OCI-LY1 (cell line): Measurements from ENCODE around the gene ATG2A.

Experiments used
- H2AFZ ChIP-seq: fragments of 200-600 bp; sonication (generic), shearing (Covaris generic); 2 replicates; pipeline ENCODE4 v1.6.0; 2014; ENCODE audit warnings: antibody characterized with exemption, mild to moderate bottlenecking, low read length
- H3F3A ChIP-seq: fragments of 200-600 bp; sonication (generic), shearing (Covaris generic); 2 replicates; pipeline ENCODE4 v1.6.0; 2014; ENCODE audit warnings: mild to moderate bottlenecking, antibody characterized with exemption, low read length, moderate library complexity; ENCODE audit not compliant: insufficient read depth
- H3K27ac ChIP-seq: fragments of 200-600 bp; sonication (generic); 2 replicates; pipeline ENCODE4 v1.5.1; 2014; ENCODE audit warnings: low read length, mixed run types, mild to moderate bottlenecking, low read depth; ENCODE audit not compliant: poor library complexity, severe bottlenecking
- H3K27me3 ChIP-seq: fragments of 200-600 bp; sonication (generic); 2 replicates; pipeline ENCODE4 v1.6.0; 2014; ENCODE audit warnings: antibody characterized with exemption, mild to moderate bottlenecking, low read length, moderate library complexity; ENCODE audit not compliant: insufficient read depth
- H3K36me3 ChIP-seq: fragments of 200-600 bp; sonication (generic); 2 replicates; pipeline ENCODE4 v1.6.1; 2014; ENCODE audit warnings: mild to moderate bottlenecking, antibody characterized with exemption, low read length, moderate library complexity, mixed read lengths; ENCODE audit not compliant: insufficient read depth
- H3K4me1 ChIP-seq: fragments of 200-600 bp; sonication (generic); 2 replicates; pipeline ENCODE4 v1.5.1; 2014; ENCODE audit warnings: mild to moderate bottlenecking, low read length, moderate library complexity; ENCODE audit not compliant: insufficient read depth, severe bottlenecking
- H3K4me2 ChIP-seq: fragments of 200-600 bp; sonication (generic), shearing (Covaris generic); 2 replicates; pipeline ENCODE4 v1.6.1; 2014; ENCODE audit warnings: low read length
- H3K4me3 ChIP-seq: fragments of 200-600 bp; sonication (generic); 2 replicates; pipeline ENCODE4 v1.5.1; 2014; ENCODE audit warnings: low read length, low read depth, mild to moderate bottlenecking, mixed read lengths; ENCODE audit not compliant: poor library complexity, severe bottlenecking
- H3K79me2 ChIP-seq: fragments of 200-600 bp; shearing (Covaris generic); 2 replicates; pipeline ENCODE4 v1.6.1; 2016; ENCODE audit warnings: mixed run types, low read length, mixed read lengths; ENCODE audit not compliant: insufficient read depth
- H3K9ac ChIP-seq: fragments of 200-600 bp; sonication (generic), shearing (Covaris generic); 2 replicates; pipeline ENCODE4 v1.6.1; 2014; ENCODE audit warnings: mild to moderate bottlenecking, low read length, mixed read lengths
- H3K9me2 ChIP-seq: fragments of 200-600 bp; sonication (generic), shearing (Covaris generic); 2 replicates; pipeline ENCODE4 v1.6.1; 2014; ENCODE audit warnings: low read depth, mild to moderate bottlenecking, low read length, mixed read lengths
- H3K9me3 ChIP-seq: fragments of 200-600 bp; shearing (Covaris generic); 2 replicates; pipeline ENCODE4 v1.6.1; 2014; ENCODE audit warnings: low read length, mixed read lengths
- H4K20me1 ChIP-seq: fragments of 200-600 bp; sonication (generic), shearing (Covaris generic); 2 replicates; pipeline ENCODE4 v1.6.0; 2016; ENCODE audit warnings: mild to moderate bottlenecking, low read length; ENCODE audit not compliant: insufficient read depth
- EZH2 ChIP-seq: fragments of 200-600 bp; sonication (generic), shearing (Covaris generic); IDR thresholded peaks from 2 replicates; pipeline ENCODE4 v1.8.0; 2017; ENCODE audit warnings: borderline replicate concordance, mixed run types, mild to moderate bottlenecking, antibody characterized with exemption, low read length, moderate library complexity, mixed read lengths
- TF ChIP-seq, protein P1 (sequence below): fragments of 200-600 bp; sonication (generic), shearing (Covaris generic); IDR thresholded peaks from 2 replicates; pipeline ENCODE4 v1.5.1; 2017; ENCODE audit warnings: mild to moderate bottlenecking, antibody characterized with exemption, low read length, moderate library complexity, mixed read lengths

ATG2A gene

DNA sequence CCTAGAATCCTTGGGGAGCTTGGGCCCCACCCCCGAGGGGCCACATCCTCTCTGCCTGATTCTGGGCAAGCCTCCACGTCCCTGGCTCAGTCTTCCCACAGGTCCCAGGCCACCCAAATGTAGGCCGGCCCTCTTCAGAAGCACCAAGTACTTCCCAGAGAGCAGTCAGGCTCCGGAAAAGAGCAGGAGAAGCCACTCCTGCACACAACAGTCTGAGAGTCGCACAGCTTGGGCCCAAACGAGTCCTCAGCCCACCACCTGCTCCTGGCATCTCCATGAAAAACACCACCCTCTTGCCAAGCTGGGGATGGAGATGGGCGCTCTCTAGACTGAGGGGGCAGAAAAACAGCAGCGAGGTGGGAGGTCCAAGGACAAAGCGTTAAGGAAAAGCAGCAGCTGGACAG is 54.0 kb downstream of the ATG2A start:
- H3F3A ChIP-seq, result peaks cover 10% of the 10 kb centered on the region; the same call in 1 of the 2 replicates
- H3K79me2 ChIP-seq, result peaks cover 12% of the 10 kb centered on the region; the same call in 1 of the 2 replicates
- peaks cover 91% of the 10 kb centered on the region for H3K4me1 ChIP-seq

DNA sequence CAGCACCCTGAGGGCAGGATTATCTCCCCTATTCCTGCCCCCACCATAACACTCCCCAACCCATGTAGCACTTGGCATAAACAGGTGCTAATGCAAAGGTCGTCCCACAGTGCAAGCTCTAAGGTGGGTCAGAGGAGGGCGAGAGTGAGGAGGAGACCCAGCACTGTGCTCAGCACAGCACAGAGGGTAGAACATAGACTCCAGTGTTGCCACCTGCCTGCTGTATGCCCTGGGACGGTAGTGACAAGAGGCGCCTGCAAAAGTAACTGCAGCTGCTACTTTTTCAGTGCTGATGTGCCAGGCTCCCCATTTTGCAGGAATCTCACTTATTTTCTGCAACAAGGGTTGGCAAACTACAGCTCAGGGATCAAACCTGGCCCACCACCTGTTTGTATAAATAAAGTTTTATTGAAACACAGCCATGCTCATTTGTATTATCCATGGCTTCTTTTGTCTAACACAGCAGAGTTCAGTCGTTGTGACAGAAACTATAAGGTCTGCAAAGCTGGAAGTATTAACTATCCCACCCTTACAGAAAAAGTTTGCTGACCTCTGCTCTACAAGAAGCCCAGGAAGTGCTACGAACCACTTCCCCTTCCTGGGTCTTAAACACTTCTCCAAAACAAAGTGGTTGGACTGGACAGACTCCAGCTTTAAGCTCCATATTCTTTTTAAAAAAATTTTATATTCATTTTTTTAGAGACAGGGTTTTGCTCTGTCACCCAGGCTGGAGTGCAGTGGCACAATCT is 55.6 kb downstream of the ATG2A start:
- H3K4me1 ChIP-seq, result peaks cover 87% of the 10 kb centered on the region
- no peak overlapping the region for H3K4me3 ChIP-seq
- H3K79me2 ChIP-seq, result peaks cover 8% of the 10 kb centered on the region; the same call in 1 of the 2 replicates
- peaks cover 33% of the 10 kb centered on the region for H3K36me3 ChIP-seq
- H3K27me3 ChIP-seq, result no peaks in the 10 kb centered on the region
- no peaks in the 10 kb centered on the region for H3K9me3 ChIP-seq
- peak overlapping the region; percentile 71 for H3K4me2 ChIP-seq
- peak overlapping the region; percentile 99 for H3K27ac ChIP-seq
- peak overlapping the region; percentile 67; the same call in 1 of the 2 replicates for H3K9ac ChIP-seq
- H2AFZ ChIP-seq, result no peak overlapping the region
- H3F3A ChIP-seq, result peaks cover 10% of the 10 kb centered on the region; the same call in 1 of the 2 replicates
- no peak for TF ChIP-seq EZH2
- TF ChIP-seq, protein P1, sequence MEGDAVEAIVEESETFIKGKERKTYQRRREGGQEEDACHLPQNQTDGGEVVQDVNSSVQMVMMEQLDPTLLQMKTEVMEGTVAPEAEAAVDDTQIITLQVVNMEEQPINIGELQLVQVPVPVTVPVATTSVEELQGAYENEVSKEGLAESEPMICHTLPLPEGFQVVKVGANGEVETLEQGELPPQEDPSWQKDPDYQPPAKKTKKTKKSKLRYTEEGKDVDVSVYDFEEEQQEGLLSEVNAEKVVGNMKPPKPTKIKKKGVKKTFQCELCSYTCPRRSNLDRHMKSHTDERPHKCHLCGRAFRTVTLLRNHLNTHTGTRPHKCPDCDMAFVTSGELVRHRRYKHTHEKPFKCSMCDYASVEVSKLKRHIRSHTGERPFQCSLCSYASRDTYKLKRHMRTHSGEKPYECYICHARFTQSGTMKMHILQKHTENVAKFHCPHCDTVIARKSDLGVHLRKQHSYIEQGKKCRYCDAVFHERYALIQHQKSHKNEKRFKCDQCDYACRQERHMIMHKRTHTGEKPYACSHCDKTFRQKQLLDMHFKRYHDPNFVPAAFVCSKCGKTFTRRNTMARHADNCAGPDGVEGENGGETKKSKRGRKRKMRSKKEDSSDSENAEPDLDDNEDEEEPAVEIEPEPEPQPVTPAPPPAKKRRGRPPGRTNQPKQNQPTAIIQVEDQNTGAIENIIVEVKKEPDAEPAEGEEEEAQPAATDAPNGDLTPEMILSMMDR, result peak; percentile 47; the same call in 1 of the 2 replicates
- no peaks in the 10 kb centered on the region for H3K9me2 ChIP-seq
- no peaks in the 10 kb centered on the region for H4K20me1 ChIP-seq

More for the DNA sequence above, 54.0 kb downstream of the ATG2A start:
- Histone ChIP-seq H2AFZ (no peak overlapping the region), H4K20me1 (no peaks in the 10 kb centered on the region), H3K4me2 (peak overlapping the region; percentile 71), H3K36me3 (peaks cover 36% of the 10 kb centered on the region), H3K4me3 (no peak overlapping the region), H3K27me3 (no peaks in the 10 kb centered on the region), H3K9ac (peak overlapping the region; percentile 67), H3K9me3 (no peaks in the 10 kb centered on the region), H3K9me2 (no peaks in the 10 kb centered on the region), H3K27ac (peak overlapping the region; percentile 99)
- TF ChIP-seq, protein P1, result 0 out of 2 replicates have a peak, but pooled peaks have one; percentile 1
- TF ChIP-seq EZH2, result no peak

DNA sequence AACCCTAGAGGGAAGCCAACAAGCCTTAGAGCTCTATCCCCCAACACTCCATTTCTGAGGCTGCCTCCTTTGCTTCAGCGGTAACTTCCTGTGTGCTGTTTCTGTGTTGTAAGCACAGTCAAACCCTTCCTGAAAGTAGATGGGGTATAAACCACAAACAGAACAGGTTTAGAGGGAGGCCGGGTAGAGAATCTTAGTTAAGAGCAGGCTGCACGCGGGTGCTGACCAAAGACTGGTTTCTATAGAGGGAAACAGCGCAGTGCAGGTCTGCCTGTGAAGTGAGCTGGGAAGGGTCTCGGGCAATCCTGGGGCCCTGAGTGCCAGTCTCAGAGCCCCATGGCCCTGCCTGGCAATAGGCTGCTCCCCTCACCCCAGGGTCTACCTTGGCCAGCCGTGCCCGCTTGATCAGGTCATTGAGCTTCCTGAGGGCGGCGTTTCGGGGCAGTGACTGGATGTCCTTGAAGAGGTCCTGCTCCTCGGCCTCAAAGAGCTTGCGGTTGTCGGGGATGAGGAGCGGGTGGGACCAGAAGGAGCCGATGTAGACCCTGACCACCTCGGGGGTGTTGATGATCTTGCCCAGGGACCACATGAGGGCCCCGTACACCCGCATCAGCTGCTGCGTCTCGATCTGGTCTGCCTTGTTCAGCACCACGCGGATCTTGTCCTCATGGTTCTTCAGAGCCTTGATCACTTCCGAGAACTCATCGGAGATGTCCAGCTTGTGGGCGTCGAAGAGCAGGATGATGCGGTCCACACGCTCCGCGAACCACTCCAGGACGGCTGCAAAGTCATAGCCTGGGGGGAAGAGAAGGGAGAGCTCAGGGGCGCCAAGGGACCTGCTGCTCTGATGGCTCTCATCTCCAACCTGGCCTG is 57.2 kb downstream of the ATG2A start:
- peak overlapping the region; percentile 53 for H3K4me2 ChIP-seq
- no peak overlapping the region for H2AFZ ChIP-seq
- peaks cover 8% of the 10 kb centered on the region; the same call in 1 of the 2 replicates for H3K79me2 ChIP-seq
- H3K27ac ChIP-seq, result peak overlapping the region; percentile 99
- peaks cover 38% of the 10 kb centered on the region; the same call in 1 of the 2 replicates for H3K36me3 ChIP-seq
- H3K4me1 ChIP-seq, result peaks cover 80% of the 10 kb centered on the region
- TF ChIP-seq, protein P1, result no peak
- no peak for TF ChIP-seq EZH2
- H3K9me2 ChIP-seq, result no peaks in the 10 kb centered on the region
- peak overlapping the region; percentile 59 for H3K9ac ChIP-seq
- H4K20me1 ChIP-seq, result no peaks in the 10 kb centered on the region
- no peaks in the 10 kb centered on the region for H3K9me3 ChIP-seq
- H3K27me3 ChIP-seq, result no peaks in the 10 kb centered on the region
- H3K4me3 ChIP-seq, result peak overlapping the region; percentile 24
- peaks cover 10% of the 10 kb centered on the region; the same call in 1 of the 2 replicates for H3F3A ChIP-seq
